Upper lobe of right lung (tissue), 1 donor: ENCODE data around the gene TLX2. TPM values are rescaled to one million over a fixed set of nuclear protein-coding genes. Genes with fewer than 3 reads are reported as not detected.

Source experiments
- ATAC-seq: fragments of 200-7000 bp; cut with Tn5 transposase; one replicate; pipeline ENCODE4 v1.9.1; 2020; ENCODE audit warnings: mild to moderate bottlenecking, moderate library complexity
- DNase-seq: peaks from one replicate; pipeline ENCODE4 v3.0.0-alpha.2; 2020
- H3K27ac ChIP-seq: fragments of 200-600 bp; one replicate; pipeline ENCODE4 v1.8.0; 2022
- H3K27me3 ChIP-seq: fragments of 200-600 bp; one replicate; pipeline ENCODE4 v1.8.0; 2022; ENCODE audit warnings: mild to moderate bottlenecking
- H3K36me3 ChIP-seq: fragments of 200-600 bp; one replicate; pipeline ENCODE4 v1.8.0; 2022
- H3K4me1 ChIP-seq: fragments of 200-600 bp; one replicate; pipeline ENCODE4 v1.8.0; 2022
- H3K4me3 ChIP-seq: fragments of 200-600 bp; one replicate; pipeline ENCODE4 v1.8.0; 2022; ENCODE audit warnings: mild to moderate bottlenecking
- H3K9me3 ChIP-seq: fragments of 200-600 bp; one replicate; pipeline ENCODE4 v1.8.0; 2022
- intact Hi-C: fragments of 100-400 bp; cut with DNase I; formaldehyde crosslinking; loops from one replicate; pipeline ENCODE4 v1.11.0; 2022
- total RNA-seq: library from RNA; stranded (reverse); fragmentation: NEBNext Ultra II Directional; extraction: Animal tissue kit (Norgen Biotek cat#: 25700); gene quantifications from one replicate; pipeline ENCODE4 v1.2.1, GENCODE V29; 2021
- TF ChIP-seq, protein P1 (sequence below): fragments of 200-600 bp; IDR thresholded peaks from one replicate; pipeline ENCODE4 v1.8.0; 2022; ENCODE audit warnings: antibody characterized with exemption
- donor health status: DM: no; HTN: yes; CAD: no; lungs with severe emphysema.

TLX2 gene
- total RNA-seq, 1 donor from 2014 or later = not detected

DNA sequence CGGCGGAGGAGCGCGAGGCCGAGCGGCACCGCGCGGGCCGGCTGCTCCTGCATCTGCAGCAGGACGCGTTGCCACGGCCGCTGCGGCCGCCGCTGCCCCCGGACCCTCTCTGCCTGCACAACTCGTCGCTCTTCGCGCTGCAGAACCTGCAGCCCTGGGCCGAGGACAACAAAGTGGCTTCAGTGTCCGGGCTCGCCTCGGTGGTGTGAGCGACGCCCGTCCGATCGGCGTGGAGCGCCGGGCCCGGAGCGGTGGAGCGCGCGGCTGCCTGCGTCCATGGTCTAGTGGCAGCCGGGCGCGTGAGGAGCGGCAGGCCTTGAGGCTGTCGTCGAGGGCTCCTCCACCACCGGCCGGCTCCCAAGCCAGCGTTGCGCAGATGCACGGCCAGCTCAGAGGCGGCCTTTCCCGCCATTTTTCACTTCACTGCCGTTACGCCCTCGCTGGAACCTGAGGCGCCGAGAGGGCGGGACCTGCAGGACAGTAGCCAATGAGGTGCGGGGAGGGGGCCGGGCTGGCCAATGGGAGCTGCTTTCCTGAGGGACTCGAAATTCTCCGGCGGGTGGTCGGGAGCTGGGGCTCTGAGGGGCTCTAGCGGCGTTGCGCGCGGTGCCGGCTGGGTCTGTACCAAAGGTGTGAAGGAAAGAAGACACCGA, 1.9 kb downstream of the TLX2 start:
- intact Hi-C loops = no loop called here
- H3K4me3 ChIP-seq = peak overlapping the region; percentile 38

DNA sequence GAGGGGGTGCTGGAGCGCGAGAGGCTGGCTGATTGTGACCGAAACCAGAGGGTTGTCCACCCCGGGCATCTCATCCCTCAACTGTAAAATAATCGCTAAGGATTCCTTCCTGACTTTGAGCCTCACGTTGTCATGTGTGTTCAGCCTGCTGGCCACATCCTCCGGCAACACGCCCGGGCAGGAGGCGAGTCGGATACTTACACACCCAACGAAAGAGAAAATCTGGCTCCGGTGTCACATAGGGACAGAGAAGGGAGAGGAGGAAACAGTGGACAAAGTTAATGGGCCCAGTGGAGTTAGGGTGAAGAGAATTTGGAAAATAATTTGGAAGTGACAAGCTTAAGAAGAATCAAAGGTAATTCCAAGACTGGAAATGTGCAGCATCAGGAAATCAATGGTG, 2.4 kb downstream of the TLX2 start:
- Histone ChIP-seq H3K27ac (no peak overlapping the region), H3K36me3 (no peaks in the 10 kb centered on the region), H3K4me1 (peaks cover 14% of the 10 kb centered on the region), H3K27me3 (peaks cover 89% of the 10 kb centered on the region), H3K4me3 (peak overlapping the region; percentile 38), H3K9me3 (no peaks in the 10 kb centered on the region)
- no peak for ATAC-seq
- intact Hi-C loops = no loop called here
- TF ChIP-seq, protein P1, sequence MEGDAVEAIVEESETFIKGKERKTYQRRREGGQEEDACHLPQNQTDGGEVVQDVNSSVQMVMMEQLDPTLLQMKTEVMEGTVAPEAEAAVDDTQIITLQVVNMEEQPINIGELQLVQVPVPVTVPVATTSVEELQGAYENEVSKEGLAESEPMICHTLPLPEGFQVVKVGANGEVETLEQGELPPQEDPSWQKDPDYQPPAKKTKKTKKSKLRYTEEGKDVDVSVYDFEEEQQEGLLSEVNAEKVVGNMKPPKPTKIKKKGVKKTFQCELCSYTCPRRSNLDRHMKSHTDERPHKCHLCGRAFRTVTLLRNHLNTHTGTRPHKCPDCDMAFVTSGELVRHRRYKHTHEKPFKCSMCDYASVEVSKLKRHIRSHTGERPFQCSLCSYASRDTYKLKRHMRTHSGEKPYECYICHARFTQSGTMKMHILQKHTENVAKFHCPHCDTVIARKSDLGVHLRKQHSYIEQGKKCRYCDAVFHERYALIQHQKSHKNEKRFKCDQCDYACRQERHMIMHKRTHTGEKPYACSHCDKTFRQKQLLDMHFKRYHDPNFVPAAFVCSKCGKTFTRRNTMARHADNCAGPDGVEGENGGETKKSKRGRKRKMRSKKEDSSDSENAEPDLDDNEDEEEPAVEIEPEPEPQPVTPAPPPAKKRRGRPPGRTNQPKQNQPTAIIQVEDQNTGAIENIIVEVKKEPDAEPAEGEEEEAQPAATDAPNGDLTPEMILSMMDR = no peak
- no peak for DNase-seq

More for the DNA sequence above, 1.9 kb downstream of the TLX2 start:
- TF ChIP-seq, protein P1 = no peak
- no peaks in the 10 kb centered on the region for H3K36me3 ChIP-seq
- H3K4me1 ChIP-seq = peaks cover 14% of the 10 kb centered on the region
- no peak overlapping the region for H3K27ac ChIP-seq
- ATAC-seq = peak; percentile 82
- peak; percentile 83 for DNase-seq
- no peaks in the 10 kb centered on the region for H3K9me3 ChIP-seq
- H3K27me3 ChIP-seq = peaks cover 94% of the 10 kb centered on the region

DNA sequence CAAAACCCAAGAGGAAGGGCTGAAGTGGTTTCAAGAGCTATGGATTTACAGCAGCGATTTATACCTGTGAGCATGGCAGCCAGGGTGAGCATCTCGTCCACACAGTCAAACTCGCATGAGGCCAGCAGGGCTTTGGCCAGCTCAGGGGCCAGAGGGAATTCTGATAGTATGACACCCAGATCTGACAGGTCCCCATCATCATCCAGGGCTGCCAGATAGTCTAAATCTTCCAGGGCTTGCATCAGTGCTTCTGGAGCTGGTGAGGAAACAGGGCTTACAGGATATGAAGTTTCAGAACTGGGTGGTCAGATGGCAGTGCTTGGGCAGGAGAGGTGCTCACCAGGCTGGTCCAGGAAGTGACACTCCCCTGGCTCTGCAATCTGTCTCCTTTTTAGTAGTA, 8.3 kb downstream of the TLX2 start:
- peaks cover 30% of the 10 kb centered on the region for H3K27me3 ChIP-seq
- H3K27ac ChIP-seq = no peak overlapping the region
- ATAC-seq (no peak), DNase-seq (no peak)
- no peak overlapping the region for H3K4me3 ChIP-seq
- no peaks in the 10 kb centered on the region for H3K9me3 ChIP-seq
- TF ChIP-seq, protein P1 = no peak
- intact Hi-C loops = no loop called here
- peaks cover 17% of the 10 kb centered on the region for H3K36me3 ChIP-seq
- H3K4me1 ChIP-seq = no peaks in the 10 kb centered on the region

DNA sequence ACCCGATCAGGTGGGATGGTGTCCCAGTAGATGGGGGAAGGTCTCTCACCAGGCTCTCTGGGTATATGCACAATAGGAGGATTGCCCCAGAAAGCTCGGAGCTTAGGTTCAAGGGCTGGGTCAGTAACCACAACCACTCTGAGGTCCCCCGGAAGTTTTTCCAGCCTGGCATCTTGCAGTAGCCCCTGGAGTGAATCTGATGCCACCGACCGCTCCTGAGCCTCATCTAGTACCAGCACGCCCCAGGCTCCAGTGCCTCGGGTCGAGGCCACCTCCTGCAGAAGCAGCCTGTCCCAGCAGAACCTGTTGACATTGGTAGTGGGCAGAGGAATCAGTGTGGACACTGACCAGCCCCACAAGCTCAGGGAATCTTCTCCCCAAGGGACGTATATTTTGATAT, 9.8 kb downstream of the TLX2 start:
- Histone ChIP-seq H3K4me1 (peaks cover 10% of the 10 kb centered on the region), H3K9me3 (no peaks in the 10 kb centered on the region), H3K27ac (no peak overlapping the region), H3K4me3 (no peak overlapping the region), H3K36me3 (peaks cover 22% of the 10 kb centered on the region), H3K27me3 (peaks cover 16% of the 10 kb centered on the region)
- intact Hi-C loops = no loop called here
- no peak for ATAC-seq
- no peak for DNase-seq
- TF ChIP-seq, protein P1 = no peak

DNA sequence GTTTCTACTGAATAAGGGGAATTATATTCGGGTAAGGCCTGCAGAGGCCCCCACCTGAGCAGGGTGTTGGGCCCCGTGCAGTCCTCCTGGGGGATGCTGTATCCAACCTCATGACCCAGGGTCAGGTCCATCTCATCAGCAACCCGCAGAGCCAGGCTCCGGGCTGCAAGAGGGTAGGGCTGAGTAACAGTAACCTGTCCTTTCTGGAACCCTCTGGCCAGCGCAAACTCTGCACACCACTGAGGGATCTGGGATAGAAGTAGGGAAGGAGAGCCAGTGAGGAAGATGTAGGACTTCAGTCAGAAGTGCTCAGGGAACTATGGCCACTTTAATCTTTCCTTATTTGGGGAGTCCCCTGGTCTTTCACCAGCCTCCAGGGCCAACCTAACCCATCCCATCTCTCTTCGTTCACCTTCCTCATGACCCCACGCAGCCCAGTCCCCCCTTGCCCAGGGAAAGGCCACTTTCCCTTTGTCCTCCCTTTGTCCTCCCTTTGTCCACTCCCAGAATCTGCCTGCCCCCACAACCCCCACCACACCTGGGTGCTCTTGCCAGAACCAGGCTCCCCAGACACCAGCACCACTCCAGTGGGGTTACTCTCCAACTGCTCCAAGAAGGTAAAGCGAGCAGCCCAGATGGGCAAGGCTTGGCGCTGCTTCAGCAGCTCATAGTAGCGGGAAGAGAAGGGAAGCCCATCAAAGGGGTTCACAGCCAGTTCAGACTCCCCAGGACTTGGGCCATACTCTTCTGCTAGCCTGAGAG, 10.9 kb downstream of the TLX2 start:
- no peak for DNase-seq
- intact Hi-C loops = no loop called here
- Histone ChIP-seq H3K36me3 (peaks cover 22% of the 10 kb centered on the region), H3K4me1 (peaks cover 10% of the 10 kb centered on the region), H3K4me3 (no peak overlapping the region), H3K27ac (no peak overlapping the region), H3K27me3 (peaks cover 5% of the 10 kb centered on the region), H3K9me3 (no peaks in the 10 kb centered on the region)
- TF ChIP-seq, protein P1 = no peak
- ATAC-seq = no peak
